Activated naive CD4-positive, alpha-beta T cell treated with Interleukin-2 at 50 U/mL for 16 hours (primary cell): ENCODE data around the gene PHLDB1.
A peak's percentile ranks its signal among the peaks of the same experiment; 100 is the strongest.

ENCODE experiments used
- DNase-seq: peaks from one replicate; pipeline ENCODE4 v3.0.0-alpha.2; 2020

PHLDB1 gene

GRCh38 chr11:118689852-118690552 lies 82.6 kb downstream of the PHLDB1 start:
- peak; percentile 84 for DNase-seq

GRCh38 chr11:118690553-118691304 lies 83.3 kb downstream of the PHLDB1 start:
- no peak for DNase-seq

- peak; percentile 71 for DNase-seq
Measured at GRCh38 chr11:118691926-118692830, 84.8 kb downstream of the PHLDB1 start.

- DNase-seq = no peak
Measured at GRCh38 chr11:118694185-118694584, 86.8 kb downstream of the PHLDB1 start.

- DNase-seq = no peak
Measured at GRCh38 chr11:118694771-118695170, 87.4 kb downstream of the PHLDB1 start.

- DNase-seq = no peak
Measured at GRCh38 chr11:118696673-118697226, 89.3 kb downstream of the PHLDB1 start.

GRCh38 chr11:118697346-118697745 lies 89.9 kb downstream of the PHLDB1 start:
- DNase-seq = no peak

GRCh38 chr11:118699506-118700220 lies 92.2 kb downstream of the PHLDB1 start:
- peak; percentile 46 for DNase-seq

GRCh38 chr11:118703563-118704106 lies 96.2 kb downstream of the PHLDB1 start:
- DNase-seq = no peak

- DNase-seq = no peak
Measured at GRCh38 chr11:118705111-118705741, 97.8 kb downstream of the PHLDB1 start.

GRCh38 chr11:118705791-118706545 lies 98.6 kb downstream of the PHLDB1 start:
- DNase-seq = no peak

- DNase-seq = no peak
Measured at GRCh38 chr11:118706546-118706825, 99.1 kb downstream of the PHLDB1 start.
